Dedifferentiated amniotic fluid mesenchymal stem cell (primary cell): ENCODE data around the gene KIRREL2.
A peak's percentile ranks its signal among the peaks of the same experiment; 100 is the strongest.
"Not testable (repeated sequence)": the region's sequence is repeated elsewhere in the genome, so short reads cannot be mapped to it uniquely, and the experiment has no call there.

Experiments
- DNase-seq: peaks from one replicate; pipeline ENCODE4 v3.0.0-alpha.2; 2016; ENCODE audit errors: extremely low spot score

KIRREL2 gene

GRCh38 chr19:35869327-35870123 is 12.8 kb downstream of the KIRREL2 start:
- peak; percentile 29 for DNase-seq

GRCh38 chr19:35870124-35870736 is 13.5 kb downstream of the KIRREL2 start:
- not testable (repeated sequence) for DNase-seq

GRCh38 chr19:35870798-35871197 is 14.1 kb downstream of the KIRREL2 start:
- DNase-seq = no peak

GRCh38 chr19:35871611-35872010 is 14.9 kb downstream of the KIRREL2 start:
- no peak for DNase-seq

GRCh38 chr19:35872180-35872579 is 15.5 kb downstream of the KIRREL2 start:
- no peak for DNase-seq

GRCh38 chr19:35874392-35874930 is 17.8 kb downstream of the KIRREL2 start:
- no peak for DNase-seq

GRCh38 chr19:35879068-35879467 is 22.4 kb downstream of the KIRREL2 start:
- DNase-seq = no peak

GRCh38 chr19:35879770-35880317 is 23.1 kb downstream of the KIRREL2 start:
- peak; percentile 89 for DNase-seq

GRCh38 chr19:35882114-35882832 is 25.6 kb downstream of the KIRREL2 start:
- peak; percentile 90 for DNase-seq

- DNase-seq = no peak
Observed at GRCh38 chr19:35883882-35884281, 27.2 kb downstream of the KIRREL2 start.

GRCh38 chr19:35885225-35885738 is 28.6 kb downstream of the KIRREL2 start:
- DNase-seq = no peak

GRCh38 chr19:35885904-35886303 is 29.2 kb downstream of the KIRREL2 start:
- DNase-seq = no peak

- no peak for DNase-seq
Observed at GRCh38 chr19:35887197-35887596, 30.5 kb downstream of the KIRREL2 start.

- no peak for DNase-seq
Observed at GRCh38 chr19:35888398-35888797, 31.7 kb downstream of the KIRREL2 start.

- no peak for DNase-seq
Observed at GRCh38 chr19:35889370-35890112, 32.8 kb downstream of the KIRREL2 start.

- no peak for DNase-seq
Observed at GRCh38 chr19:35890113-35890650, 33.5 kb downstream of the KIRREL2 start.

- not testable (repeated sequence) for DNase-seq
Observed at GRCh38 chr19:35891819-35892218, 35.1 kb downstream of the KIRREL2 start.

GRCh38 chr19:35894342-35894741 is 37.6 kb downstream of the KIRREL2 start:
- DNase-seq = no peak

- no peak for DNase-seq
Observed at GRCh38 chr19:35895911-35896642, 39.4 kb downstream of the KIRREL2 start.

GRCh38 chr19:35896643-35897040 is 39.9 kb downstream of the KIRREL2 start:
- DNase-seq = no peak
